GM18520 (cell line): ENCODE data around the gene VPS35L.
A peak's percentile ranks its signal among the peaks of the same experiment; 100 is the strongest.

Experiments
- ATAC-seq: cut with Tn5 transposase; IDR thresholded peaks from one replicate; pipeline ENCODE4 v1.9.1; 2021; ENCODE audit not compliant: unreplicated experiment

The VPS35L gene

GRCh38 chr16:19555186-19555937 is at the start of gene VPS35L:
TSS of gene VPS35L (plus strand) at chr16:19555703. CDS start at chr16:19555730, 27 bp downstream.
- peak; percentile 91 for ATAC-seq

GRCh38 chr16:19506965-19507364 is 48.5 kb upstream of the VPS35L start:
- ATAC-seq, result no peak

- ATAC-seq, result no peak
Observed at GRCh38 chr16:19507867-19508266, 47.6 kb upstream of the VPS35L start.

GRCh38 chr16:19512297-19512696 is 43.2 kb upstream of the VPS35L start:
- ATAC-seq, result no peak

- no peak for ATAC-seq
Observed at GRCh38 chr16:19513377-19514053, 42.0 kb upstream of the VPS35L start.

GRCh38 chr16:19515757-19516156 is 39.7 kb upstream of the VPS35L start:
- ATAC-seq, result no peak

GRCh38 chr16:19517424-19518089 is 37.9 kb upstream of the VPS35L start:
- ATAC-seq, result no peak

GRCh38 chr16:19518388-19518787 is 37.1 kb upstream of the VPS35L start:
- no peak for ATAC-seq

- no peak for ATAC-seq
Observed at GRCh38 chr16:19520861-19521331, 34.6 kb upstream of the VPS35L start.

- peak; percentile 73 for ATAC-seq
Observed at GRCh38 chr16:19521471-19522396, 33.8 kb upstream of the VPS35L start, which contains the start of gene GDE1. TSS of gene GDE1 (minus strand) at chr16:19522098. CDS start at chr16:19521964, 134 bp downstream.

GRCh38 chr16:19522397-19522732 is 33.1 kb upstream of the VPS35L start:
- ATAC-seq, result no peak

GRCh38 chr16:19522760-19523159 is 32.7 kb upstream of the VPS35L start:
- ATAC-seq, result no peak

GRCh38 chr16:19523184-19523558 is 32.3 kb upstream of the VPS35L start:
- no peak for ATAC-seq

GRCh38 chr16:19523559-19524355 is 31.7 kb upstream of the VPS35L start, which contains the start of gene CCP110:
TSS of gene CCP110 (plus strand) at chr16:19523942. CDS start at chr16:19527882, 3,940 bp downstream.
- ATAC-seq, result peak; percentile 58

GRCh38 chr16:19524356-19524615 is 31.2 kb upstream of the VPS35L start:
- no peak for ATAC-seq

GRCh38 chr16:19524616-19525384 is 30.7 kb upstream of the VPS35L start:
- ATAC-seq, result no peak

- ATAC-seq, result no peak
Observed at GRCh38 chr16:19525385-19525723, 30.1 kb upstream of the VPS35L start.

- ATAC-seq, result no peak
Observed at GRCh38 chr16:19527161-19527560, 28.3 kb upstream of the VPS35L start.

GRCh38 chr16:19528666-19529065 is 26.8 kb upstream of the VPS35L start:
- no peak for ATAC-seq
